GM19025 (cell line): ENCODE data around the gene LEPROT.
"Not testable (repeated sequence)": the region's sequence is repeated elsewhere in the genome, so short reads cannot be mapped to it uniquely, and the experiment has no call there.

Source experiments
- ATAC-seq: cut with Tn5 transposase; IDR thresholded peaks from one replicate; pipeline ENCODE4 v1.9.1; 2021; ENCODE audit warnings: mild to moderate bottlenecking, low read depth, moderate library complexity; ENCODE audit not compliant: unreplicated experiment

The LEPROT gene

DNA sequence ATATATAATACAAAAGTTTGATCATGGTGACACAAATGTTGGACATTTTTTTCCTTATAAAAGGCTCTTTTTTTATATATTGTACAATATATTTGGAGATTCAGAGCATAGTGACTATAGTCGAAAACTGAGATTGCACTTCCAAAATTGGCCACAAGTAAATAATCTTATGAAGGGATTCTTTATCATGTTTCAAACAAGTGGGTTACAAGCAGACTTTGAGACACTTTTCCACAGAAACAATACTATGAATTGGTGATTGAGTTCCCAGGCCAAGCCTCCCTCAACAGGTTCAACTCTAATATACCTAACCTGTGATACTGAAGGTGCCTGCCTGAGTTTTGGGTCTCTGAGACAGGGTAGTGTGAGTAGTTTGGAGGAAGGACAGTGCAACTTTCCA is 13.8 kb downstream of the LEPROT start:
- ATAC-seq, result no peak

DNA sequence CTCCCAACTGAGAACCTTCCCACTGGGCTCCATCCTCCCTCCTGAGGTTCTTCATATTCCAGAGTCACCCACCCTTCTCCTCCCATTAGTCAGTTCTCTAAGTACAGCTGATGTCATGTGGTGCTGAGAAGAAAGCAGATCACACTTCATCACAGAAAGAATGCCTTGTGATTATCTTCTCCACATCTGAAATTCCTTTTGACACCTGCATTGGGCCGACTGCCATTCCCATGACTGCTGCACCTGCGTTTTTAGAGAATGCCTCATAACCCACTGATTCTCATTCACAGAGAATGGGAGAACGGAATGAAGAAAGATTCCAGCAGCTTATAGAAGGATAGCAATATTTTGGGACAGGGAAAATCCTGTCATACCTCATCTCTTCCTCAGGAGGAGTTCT is 14.3 kb downstream of the LEPROT start:
- ATAC-seq, result no peak

DNA sequence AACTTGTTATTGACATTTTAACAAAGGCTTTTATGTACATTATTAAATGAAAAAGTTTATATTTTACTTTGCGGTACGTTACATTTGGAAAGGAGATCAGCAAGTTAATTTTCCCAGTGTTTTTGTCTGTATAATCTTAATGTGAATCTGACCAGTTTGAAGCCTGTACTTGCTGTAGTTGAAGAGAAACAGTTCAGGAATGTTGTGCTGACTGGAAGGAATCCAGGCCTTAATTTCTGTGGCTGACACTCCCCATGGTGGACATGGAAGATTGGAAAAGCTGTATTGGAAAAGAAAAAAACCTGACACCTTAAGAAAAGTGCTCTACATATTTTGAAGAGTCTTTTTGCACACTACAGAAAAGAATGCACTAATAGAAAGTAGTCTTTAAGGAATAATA is 15.5 kb downstream of the LEPROT start:
- ATAC-seq, result no peak

- ATAC-seq, result no peak
Observed at GRCh38 chr1:65437616-65438015, 17.1 kb downstream of the LEPROT start.

GRCh38 chr1:65440322-65440900 is 19.9 kb downstream of the LEPROT start:
- ATAC-seq, result no peak

DNA sequence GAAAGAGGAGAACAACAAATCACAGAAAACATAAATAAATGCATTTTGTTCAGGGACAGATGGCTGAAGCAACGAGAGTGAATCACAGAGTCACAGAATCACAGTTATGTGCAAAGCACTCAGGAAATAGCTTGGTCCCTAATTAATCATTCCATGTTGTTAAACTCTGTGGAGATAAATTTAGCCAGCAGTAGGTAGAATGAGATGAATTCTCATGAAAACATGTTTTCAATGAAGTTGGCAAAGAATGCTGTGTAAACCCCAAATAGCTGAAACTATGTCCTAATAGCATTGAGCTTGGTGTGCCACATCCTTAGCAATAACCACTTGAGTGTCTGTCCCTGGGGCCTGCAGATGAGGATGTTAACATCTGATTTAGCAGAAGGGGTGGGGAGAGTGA is 20.4 kb downstream of the LEPROT start:
- ATAC-seq, result no peak

- no peak for ATAC-seq
Observed at GRCh38 chr1:65441464-65441863, 21.0 kb downstream of the LEPROT start.

GRCh38 chr1:65442442-65442841 is 22.0 kb downstream of the LEPROT start:
- ATAC-seq, result no peak

GRCh38 chr1:65443647-65444046 is 23.2 kb downstream of the LEPROT start:
- no peak for ATAC-seq

- ATAC-seq, result no peak
Observed at GRCh38 chr1:65444128-65444640, 23.7 kb downstream of the LEPROT start.

- ATAC-seq, result no peak
Observed at GRCh38 chr1:65445837-65446236, 25.4 kb downstream of the LEPROT start.

DNA sequence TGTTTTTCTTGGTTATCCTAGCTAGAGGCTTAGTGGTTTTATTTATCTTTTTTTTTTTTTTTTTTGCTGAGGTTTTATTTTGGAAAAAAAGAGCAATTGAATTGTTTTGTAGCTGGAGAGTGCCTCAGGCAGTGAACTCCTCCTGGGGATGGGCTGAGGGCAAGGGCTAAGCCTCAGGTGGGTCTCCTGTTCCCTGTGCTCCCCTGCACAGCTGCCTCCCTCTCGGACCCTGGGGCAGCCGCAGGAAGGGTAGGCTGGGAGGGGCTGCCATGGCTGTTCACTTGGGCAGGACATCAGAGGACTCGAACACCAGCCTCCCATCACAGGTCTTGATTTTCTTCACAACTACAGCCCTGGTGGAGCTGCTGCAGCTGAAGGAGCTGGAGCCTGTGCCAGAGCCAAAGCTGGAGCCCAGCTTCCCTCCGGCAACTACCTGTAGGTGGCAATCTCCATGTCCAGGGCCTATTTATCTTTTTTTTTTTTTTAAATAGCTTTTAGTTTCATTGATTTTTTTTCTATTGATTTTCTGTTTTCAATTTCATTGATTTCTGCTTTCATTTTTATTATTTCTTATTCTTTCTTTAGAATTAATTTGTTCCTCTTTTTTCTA is 28.9 kb downstream of the LEPROT start:
- no peak for ATAC-seq

- ATAC-seq, result not testable (repeated sequence)
Observed at GRCh38 chr1:65455678-65456077, 35.2 kb downstream of the LEPROT start.

GRCh38 chr1:65456481-65456880 is 36.0 kb downstream of the LEPROT start:
- no peak for ATAC-seq

DNA sequence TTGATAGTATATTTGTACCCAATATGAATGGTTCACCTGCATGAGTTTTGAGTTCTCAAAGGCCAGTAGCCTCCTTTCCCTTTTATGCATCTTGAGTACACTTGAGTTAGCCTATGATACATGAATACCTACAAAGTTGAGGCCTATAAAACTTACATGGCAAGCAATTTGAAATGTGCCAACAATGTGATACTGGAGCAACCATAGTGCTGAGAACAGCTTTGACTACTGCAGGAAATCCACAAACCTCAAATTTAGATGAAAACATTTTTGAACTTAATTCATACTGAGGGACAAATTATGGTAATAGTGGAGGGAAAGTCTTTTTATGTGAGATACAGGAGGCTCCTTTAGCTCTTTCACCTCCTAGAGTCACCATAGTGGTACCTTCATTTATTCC is 37.4 kb downstream of the LEPROT start:
- ATAC-seq, result no peak

- no peak for ATAC-seq
Observed at GRCh38 chr1:65458730-65459396, 38.4 kb downstream of the LEPROT start.

DNA sequence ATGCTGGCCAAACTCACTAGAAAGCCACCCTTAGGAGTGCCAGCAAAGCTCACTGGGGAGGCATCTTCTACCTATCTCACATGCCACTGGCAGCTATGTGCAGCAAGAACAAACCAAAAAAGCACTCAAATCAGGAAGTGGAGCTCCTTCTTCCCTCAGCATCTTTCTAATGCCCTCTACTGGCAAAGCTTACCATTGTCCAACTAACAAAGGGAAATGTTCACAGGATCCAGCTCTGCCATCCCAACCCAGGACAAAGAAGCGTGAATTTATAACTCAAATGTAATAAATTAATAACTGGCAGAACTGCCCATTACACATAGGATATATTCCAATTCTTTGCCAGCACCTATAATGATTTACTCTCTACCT is 38.9 kb downstream of the LEPROT start:
- no peak for ATAC-seq

DNA sequence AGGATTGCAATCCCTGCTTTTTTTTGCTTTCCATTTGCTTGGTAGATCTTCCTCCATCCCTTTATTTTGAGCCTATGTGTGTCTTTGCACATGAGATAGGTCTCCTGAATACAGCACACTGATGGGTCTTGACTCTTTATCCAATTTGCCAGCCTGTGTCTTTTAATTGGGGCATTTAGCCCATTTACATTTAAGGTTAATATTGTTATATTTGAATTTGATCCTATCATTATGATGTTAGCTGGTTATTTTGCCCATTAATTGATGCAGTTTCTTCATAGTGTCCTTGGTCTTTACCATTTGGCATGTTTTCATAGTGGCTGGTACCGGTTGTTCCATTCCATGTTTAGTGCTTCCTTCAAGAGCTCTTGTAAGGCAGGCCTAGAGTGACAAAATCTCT is 45.4 kb downstream of the LEPROT start:
- not testable (repeated sequence) for ATAC-seq

DNA sequence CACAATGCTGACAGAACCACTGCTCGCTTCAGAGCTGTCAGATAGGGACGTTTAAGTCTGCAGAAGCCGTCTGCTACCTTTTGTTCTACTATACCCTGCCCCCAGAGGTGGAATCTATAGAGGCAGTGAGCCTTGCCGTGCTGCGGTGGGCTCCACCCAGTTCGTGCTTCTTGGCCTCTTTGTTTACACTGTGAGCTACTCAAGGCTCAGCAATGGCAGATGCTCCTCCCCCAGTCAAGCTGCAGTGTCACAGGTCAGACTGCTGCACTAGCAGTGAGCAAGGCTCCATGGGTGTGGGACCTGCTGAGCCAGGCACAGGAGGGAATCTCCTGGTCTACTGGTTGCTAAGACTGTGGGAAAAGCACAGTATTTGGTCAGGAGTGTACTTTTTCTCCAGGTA is 47.1 kb downstream of the LEPROT start:
- ATAC-seq, result no peak

GRCh38 chr1:65469126-65469888 is 48.8 kb downstream of the LEPROT start:
- ATAC-seq, result no peak

DNA sequence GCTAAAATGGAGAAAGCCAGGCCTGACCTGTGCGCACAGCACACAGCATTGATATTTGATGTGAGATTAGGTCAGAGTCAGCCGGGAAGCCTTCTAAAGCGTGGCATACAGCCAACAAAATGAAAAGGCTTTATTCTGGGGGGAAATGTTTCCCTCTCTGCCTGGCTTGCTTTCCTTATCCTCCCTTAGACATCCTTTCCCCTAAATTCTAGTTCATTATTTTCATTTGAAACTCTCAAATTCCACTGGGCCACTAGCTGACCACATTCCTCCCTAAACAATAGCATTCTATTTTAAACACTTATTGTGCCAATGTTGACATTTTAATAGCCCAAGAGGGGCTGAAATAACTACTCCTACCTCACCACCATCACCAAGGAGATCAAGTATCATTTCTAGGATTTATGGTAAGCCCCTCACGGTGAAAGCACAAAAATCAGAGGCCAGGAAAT is 49.4 kb downstream of the LEPROT start:
- no peak for ATAC-seq
